Gastrocnemius medialis (tissue), 4 donors: ENCODE measurements around the gene RAPGEF1.

ENCODE experiments used
- POLR2A ChIP-seq, 2 donors: fragments of 450-650 bp; IDR thresholded peaks; one replicate each; pipeline ENCODE4 v1.6.1; 2017; ENCODE audit warnings: antibody characterized with exemption in 2 of 2, mild to moderate bottlenecking in 2 of 2, moderate library complexity in 2 of 2
- TF ChIP-seq, protein P1 (sequence below), 5 experiments: fragments of 450-650 bp in 3 of 5; fragments of 200-600 bp in 2 of 5; sonication (generic) in 2 of 5; IDR thresholded peaks in 4 of 5; conservative IDR thresholded peaks in 1 of 5; 1 replicate in 4 of 5; 2 replicates in 1 of 5; pipeline ENCODE4 v1.5.1; 2016 to 2019; ENCODE audit warnings: antibody characterized with exemption in 5 of 5, mild to moderate bottlenecking in 3 of 5, moderate library complexity in 3 of 5

DNA sequence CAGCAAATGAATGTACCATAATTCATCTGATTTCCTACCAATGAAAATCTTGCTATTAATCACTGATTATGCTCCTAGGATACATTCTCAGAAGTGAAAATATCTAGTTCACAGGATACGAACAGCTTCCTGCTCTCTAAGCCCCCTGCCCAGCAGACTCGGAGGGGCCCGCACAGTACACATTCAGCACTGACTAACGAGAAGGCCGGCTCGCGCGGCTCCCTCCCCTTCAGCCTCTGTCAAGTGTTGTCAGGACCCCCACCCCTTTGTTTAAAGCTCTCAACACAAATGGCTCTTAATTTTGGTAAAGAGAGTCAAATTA lies 112.6 kb downstream of the RAPGEF1 start:
- TF ChIP-seq, protein P1, sequence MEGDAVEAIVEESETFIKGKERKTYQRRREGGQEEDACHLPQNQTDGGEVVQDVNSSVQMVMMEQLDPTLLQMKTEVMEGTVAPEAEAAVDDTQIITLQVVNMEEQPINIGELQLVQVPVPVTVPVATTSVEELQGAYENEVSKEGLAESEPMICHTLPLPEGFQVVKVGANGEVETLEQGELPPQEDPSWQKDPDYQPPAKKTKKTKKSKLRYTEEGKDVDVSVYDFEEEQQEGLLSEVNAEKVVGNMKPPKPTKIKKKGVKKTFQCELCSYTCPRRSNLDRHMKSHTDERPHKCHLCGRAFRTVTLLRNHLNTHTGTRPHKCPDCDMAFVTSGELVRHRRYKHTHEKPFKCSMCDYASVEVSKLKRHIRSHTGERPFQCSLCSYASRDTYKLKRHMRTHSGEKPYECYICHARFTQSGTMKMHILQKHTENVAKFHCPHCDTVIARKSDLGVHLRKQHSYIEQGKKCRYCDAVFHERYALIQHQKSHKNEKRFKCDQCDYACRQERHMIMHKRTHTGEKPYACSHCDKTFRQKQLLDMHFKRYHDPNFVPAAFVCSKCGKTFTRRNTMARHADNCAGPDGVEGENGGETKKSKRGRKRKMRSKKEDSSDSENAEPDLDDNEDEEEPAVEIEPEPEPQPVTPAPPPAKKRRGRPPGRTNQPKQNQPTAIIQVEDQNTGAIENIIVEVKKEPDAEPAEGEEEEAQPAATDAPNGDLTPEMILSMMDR (IDR thresholded peaks at IDR 0.05 in 4 of 5, conservative IDR thresholded peaks at IDR 0.05 in 1 of 5), result no peak
- TF ChIP-seq POLR2A (IDR thresholded peaks at IDR 0.05), result no peak
